Measurements from ENCODE around the gene ABHD13.
"Not testable (repeated sequence)": the region's sequence is repeated elsewhere in the genome, so short reads cannot be mapped to it uniquely, and the experiment has no call there.

The ABHD13 gene

GRCh38 chr13:108223687-108224503 is 5.7 kb downstream of the ABHD13 start:
- no peak for DNase-seq (ENCODE audit: low read depth)

- no peak for DNase-seq (ENCODE audit: low read depth)
These were observed 7.2 kb downstream of the ABHD13 start for GRCh38 chr13:108225440-108225839.

DNA sequence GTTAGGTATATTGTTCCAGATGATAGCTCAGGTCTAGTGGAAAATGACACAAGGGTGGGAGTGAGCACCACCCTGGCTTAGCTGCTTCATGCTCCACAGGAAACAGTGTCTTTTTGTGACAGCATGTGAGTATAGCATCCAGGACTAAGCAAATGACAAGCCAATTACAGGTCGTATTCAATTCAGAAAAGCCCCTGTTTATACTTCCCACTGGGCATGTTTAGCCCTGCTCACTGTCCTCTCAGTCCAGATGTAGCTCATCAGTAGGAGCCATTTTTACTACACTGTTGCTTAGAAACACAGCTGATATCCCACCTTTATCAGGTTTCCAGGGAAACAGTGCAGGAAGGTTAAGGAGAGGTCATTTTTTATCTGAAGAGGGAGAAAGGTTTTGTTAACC is 8.0 kb downstream of the ABHD13 start:
- no peak for DNase-seq (ENCODE audit: low read depth)

DNA sequence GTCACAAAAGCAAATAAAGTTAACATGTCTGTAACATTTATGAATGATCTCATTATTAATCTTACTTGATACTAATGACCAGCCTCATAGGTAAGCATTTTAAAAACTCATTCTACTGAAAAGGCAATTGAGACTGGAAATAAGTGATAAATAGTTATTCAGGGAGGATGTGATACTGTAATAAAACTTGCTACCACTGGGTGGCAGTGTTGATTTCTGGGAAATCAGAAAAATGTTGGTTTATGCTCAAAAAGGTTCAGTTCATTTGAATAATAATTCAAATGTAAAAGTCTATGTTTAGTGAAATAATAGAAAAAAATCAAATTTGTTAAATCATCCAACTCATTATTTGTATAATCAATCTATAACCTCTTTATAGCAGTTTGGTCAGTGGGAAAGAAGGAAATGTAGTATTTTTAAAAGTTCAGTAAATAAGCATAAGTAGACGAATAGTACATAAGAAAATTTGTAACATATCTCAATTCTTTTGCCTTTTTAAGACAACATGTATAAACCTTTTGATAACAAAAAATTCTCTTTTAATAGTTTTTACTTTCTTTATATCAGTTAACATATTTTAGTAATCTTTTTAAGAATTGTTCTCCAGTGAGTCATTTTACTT is 9.6 kb downstream of the ABHD13 start:
- no peak for DNase-seq (ENCODE audit: low read depth)

DNA sequence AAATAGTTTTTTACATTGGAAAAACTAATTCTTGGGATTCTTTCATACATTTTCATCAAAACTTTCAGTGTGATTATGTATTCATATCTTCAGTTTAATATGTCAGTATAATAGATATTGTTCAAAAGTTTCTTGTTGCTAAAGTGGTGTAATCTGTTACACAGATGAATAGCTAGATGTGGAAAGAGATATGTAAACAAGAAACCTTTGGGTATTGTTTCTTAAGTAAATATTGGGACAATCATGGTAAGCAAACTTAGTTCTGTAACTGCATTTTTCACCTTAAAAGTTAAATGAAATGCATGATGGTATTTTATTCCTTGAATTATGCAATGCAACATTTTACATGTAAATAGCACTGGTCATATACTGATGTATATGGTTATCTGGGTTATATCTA is 12.2 kb downstream of the ABHD13 start:
- no peak for DNase-seq (ENCODE audit: low read depth)

DNA sequence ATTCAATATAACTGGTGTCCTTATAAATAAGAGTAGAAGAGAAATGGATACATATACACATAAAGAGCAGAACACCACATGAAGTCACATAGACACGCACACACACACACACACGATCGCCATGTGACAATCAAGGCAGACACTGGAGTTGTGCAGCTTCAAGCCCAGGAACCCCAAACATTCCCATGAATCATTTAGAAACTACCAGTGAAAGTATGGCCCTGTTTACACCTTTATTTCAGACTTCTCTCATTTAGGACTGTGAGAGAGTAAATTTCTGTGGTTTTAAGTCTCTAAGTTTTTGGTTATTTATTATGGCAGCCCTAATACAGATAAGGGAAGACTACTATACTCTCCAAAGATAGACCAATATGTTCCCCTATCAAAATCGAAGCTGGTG is 31.0 kb downstream of the ABHD13 start:
- DNase-seq (ENCODE audit: low read depth): no peak

DNA sequence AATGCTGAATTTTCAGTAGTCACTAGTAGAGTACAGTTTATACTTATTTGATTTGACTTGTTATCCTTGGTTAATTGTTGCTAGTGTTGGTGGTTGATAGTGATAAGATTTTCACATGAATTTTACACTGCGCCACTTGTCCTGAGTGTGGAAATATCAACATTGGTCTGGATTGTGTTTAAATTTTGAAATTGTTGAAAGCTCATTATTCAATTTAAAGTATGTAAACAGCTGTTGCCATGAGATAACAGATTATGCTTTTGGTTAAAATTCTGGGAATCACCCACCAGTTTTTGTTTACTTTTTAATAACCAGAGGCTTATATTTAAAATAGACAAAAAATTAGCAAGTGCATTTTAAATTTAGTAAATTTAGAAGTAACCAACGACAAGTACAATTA is 39.1 kb downstream of the ABHD13 start:
- no peak for DNase-seq (ENCODE audit: low read depth)

DNA sequence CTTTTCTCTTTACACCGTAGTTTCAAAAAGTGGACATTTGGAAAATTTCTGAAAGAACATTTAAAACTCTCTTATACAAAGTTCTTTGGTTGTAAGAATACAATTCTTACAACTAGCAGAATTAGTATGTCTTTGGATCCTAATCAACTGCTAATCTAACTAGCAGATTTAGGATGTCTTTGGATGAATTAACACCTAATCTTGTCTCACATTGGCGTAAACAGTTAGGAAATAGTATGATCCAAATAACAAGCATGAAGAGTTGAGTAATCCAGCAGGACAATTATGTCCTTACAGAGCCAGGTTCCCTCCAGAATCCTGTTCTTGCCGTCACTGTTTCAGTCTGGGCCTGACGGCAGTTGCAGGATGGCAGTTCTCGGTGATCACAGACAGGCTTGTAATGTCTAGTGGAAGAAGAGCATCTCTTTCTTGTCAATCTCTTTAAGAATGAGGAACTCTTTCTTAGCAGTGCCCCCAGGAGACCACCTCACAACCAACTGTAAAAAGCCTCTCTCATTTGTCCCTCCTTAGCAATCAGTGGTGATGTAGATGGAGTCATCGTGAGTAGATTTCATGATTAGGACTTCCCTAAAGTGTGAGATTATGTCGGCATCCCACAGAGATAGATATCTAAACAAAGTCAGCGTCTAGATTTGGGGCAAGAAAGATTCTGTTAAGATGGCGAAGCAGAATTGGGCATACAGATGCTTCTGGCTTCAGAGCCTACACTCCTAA is 45.6 kb downstream of the ABHD13 start:
- DNase-seq (ENCODE audit: low read depth): no peak

GRCh38 chr13:108266321-108266990 is 48.3 kb downstream of the ABHD13 start:
- DNase-seq (ENCODE audit: low read depth): no peak

- no peak for DNase-seq (ENCODE audit: low read depth)
These were observed 49.2 kb downstream of the ABHD13 start for GRCh38 chr13:108267347-108267746.

- DNase-seq (ENCODE audit: low read depth): not testable (repeated sequence)
These were observed 49.7 kb downstream of the ABHD13 start for GRCh38 chr13:108267855-108268254.

GRCh38 chr13:108268466-108269112 is 50.4 kb downstream of the ABHD13 start:
- no peak for DNase-seq (ENCODE audit: low read depth)

DNA sequence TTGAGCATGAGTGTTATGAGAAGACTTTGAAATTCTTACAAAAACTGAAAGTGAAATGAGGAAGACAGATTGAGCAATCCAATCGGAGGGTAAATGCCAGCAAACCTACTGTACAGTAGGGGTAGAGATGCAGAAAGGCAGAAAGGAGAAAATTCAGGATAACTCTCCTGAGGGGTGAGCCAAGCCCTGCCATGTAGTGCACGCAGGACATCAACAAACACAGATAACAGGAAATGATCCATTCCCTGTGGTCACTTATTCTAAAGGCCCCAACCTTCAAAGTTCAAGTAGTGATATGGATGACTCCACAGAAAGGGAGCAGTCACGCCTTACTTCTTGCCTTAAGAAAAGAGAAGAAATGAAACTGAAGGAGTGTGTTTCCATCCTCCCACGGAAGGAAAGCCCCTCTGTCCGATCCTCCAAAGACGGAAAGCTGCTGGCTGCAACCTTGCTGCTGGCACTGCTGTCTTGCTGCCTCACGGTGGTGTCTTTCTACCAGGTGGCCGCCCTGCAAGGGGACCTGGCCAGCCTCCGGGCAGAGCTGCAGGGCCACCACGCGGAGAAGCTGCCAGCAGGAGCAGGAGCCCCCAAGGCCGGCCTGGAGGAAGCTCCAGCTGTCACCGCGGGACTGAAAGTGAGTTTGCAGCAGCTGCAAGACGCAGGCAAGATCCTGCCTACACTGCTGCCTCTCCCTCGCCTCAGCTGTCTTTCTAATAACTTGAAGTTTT is 51.6 kb downstream of the ABHD13 start, which contains the start of gene TNFSF13B:
Gene TNFSF13B (plus strand): TSS at position 118 of the 728 bp plus-strand sequence. CDS start 178 bp downstream, at position 296.
- DNase-seq (ENCODE audit: low read depth): peak; percentile 32

GRCh38 chr13:108270442-108270841 is 52.2 kb downstream of the ABHD13 start:
- no peak for DNase-seq (ENCODE audit: low read depth)

DNA sequence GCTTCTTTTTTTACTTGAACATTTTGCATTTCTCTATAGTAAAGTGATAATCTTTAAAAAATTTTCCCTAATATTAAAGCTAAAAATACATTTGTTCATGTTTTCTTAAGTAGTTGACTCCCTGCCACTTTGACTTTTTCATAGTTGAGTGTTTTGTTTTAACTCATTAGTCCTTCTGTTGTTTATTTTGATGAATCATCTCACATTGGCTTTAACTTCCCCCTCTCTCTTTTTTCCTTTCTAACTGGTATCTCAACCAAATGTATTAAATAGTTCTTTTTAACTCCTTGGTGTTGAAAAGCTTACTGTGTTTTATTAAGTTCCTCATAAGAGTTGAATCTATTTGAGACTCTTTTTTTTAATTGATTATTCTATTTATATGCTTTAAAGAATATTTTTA is 54.1 kb downstream of the ABHD13 start:
- DNase-seq (ENCODE audit: low read depth): no peak

- DNase-seq (ENCODE audit: low read depth): no peak
These were observed 55.4 kb downstream of the ABHD13 start for GRCh38 chr13:108273429-108274118.

DNA sequence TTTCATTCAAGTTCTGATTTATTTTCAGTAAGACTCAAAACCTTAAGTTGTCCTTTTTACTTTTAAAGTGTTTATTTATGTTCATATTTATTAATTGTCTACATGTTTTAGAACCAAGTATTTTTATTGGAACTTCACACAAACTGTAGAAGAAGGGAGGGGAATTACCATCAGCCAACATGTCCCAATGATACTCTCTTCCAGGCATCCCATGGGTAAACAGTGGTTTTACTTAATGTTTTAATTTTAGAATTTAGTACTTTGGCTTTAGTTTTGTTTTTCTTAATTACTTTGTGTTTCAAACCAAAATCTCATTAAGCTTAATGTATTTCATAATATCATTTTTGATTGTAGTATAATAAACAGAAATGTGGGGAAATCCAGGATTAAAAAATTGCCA is 56.5 kb downstream of the ABHD13 start:
- no peak for DNase-seq (ENCODE audit: low read depth)

- no peak for DNase-seq (ENCODE audit: low read depth)
These were observed 57.9 kb downstream of the ABHD13 start for GRCh38 chr13:108276060-108276459.

DNA sequence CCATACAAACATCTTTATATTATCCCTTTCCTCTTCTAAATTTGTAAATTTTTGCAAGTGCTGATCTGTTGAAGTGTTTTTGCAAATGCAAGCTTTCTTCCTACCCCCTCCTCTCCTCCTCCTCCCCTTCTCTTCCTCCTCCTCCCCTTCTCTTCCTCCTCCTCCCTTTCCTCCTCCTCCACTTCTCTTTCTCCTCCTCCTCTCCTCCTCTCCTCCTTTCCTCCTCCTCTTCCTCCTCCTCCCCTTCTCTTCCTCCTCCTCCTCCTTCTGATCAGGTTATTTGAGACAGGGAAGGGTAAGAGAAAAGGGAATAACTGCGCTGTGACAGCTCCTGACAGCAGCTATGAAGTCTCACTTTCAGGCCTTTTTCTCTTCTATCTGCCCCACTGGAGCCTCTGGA is 60.3 kb downstream of the ABHD13 start:
- no peak for DNase-seq (ENCODE audit: low read depth)

- no peak for DNase-seq (ENCODE audit: low read depth)
These were observed 63.7 kb downstream of the ABHD13 start for GRCh38 chr13:108281901-108282300.

GRCh38 chr13:108283110-108283509 is 64.9 kb downstream of the ABHD13 start:
- no peak for DNase-seq (ENCODE audit: low read depth)

Data from stimulated activated CD4-positive, alpha-beta T cell treated with anti-CD3 and anti-CD28 coated beads, Interleukin-2, amount 100 ng/mL, for 4 hours (primary cell).